Measurements from ENCODE around the gene LCE4A.

- TF ChIP-seq CTCF (IDR thresholded peaks at IDR 0.05) = no peak
- no peak for TF ChIP-seq POLR2A (IDR thresholded peaks at IDR 0.05)
Observed at GRCh38 chr1:152697701-152698600, 10.0 kb upstream of the LCE4A start, which contains the start of gene LCE2A.

All from Peyer's patch (tissue), 4 donors.